Esophagus (tissue), 2 donors: ENCODE results near the gene RAB14. TPM values are rescaled to one million over a fixed set of nuclear protein-coding genes. Genes with fewer than 3 reads are reported as not detected.
"Not testable (repeated sequence)": the region's sequence is repeated elsewhere in the genome, so short reads cannot be mapped to it uniquely, and the experiment has no call there.

Experiments used
- H3K27ac ChIP-seq, 2 donors: one replicate each; pipeline ENCODE4 v1.5.1; 2013; ENCODE audit warnings: low read depth in 2 of 2, mild to moderate bottlenecking in 2 of 2, inconsistent platforms in 1 of 2, low read length in 1 of 2, moderate library complexity in 1 of 2
- H3K27me3 ChIP-seq, 2 donors: one replicate each; pipeline ENCODE4 v1.6.1; 2013; ENCODE audit warnings: low read length in 2 of 2, control low read depth in 1 of 2, mild to moderate bottlenecking in 1 of 2; ENCODE audit not compliant: insufficient read depth in 2 of 2, control insufficient read depth in 1 of 2
- H3K36me3 ChIP-seq, 2 donors: one replicate each; pipeline ENCODE4 v1.6.1; 2013; ENCODE audit warnings: low read length in 1 of 2; ENCODE audit not compliant: control insufficient read depth in 2 of 2, insufficient read depth in 2 of 2
- H3K4me1 ChIP-seq, 2 donors: one replicate each; pipeline ENCODE4 v1.6.1; 2013; ENCODE audit warnings: low read length in 1 of 2; ENCODE audit not compliant: control insufficient read depth in 2 of 2, insufficient read depth in 2 of 2
- H3K4me3 ChIP-seq, 2 donors: one replicate each; pipeline ENCODE4 v1.5.1; 2013; ENCODE audit warnings: low read length in 2 of 2, mild to moderate bottlenecking in 2 of 2, low read depth in 1 of 2, moderate library complexity in 1 of 2
- H3K9me3 ChIP-seq, 2 donors: one replicate each; pipeline ENCODE4 v1.6.1; 2013; ENCODE audit warnings: mild to moderate bottlenecking in 2 of 2, low read depth in 1 of 2, low read length in 1 of 2, moderate library complexity in 1 of 2; ENCODE audit not compliant: control insufficient read depth in 2 of 2, insufficient read depth in 1 of 2
- WGBS, 2 donors: extraction: QIAGEN DNeasy Blood & Tissue Kit; methylation state at CpG; one replicate each; pipeline ENCODE4 v1.1.7; 2013; 5-methylcytosine and 5-hydroxymethylcytosine counted together
- polyA plus RNA-seq, 2 donors: library from polyadenylated mRNA; stranded (reverse); fragments of 200-250 nt; gene quantifications; one replicate each; pipeline ENCODE4 v1.2.3, GENCODE V29; 2013
- donor health status: healthy with polysubstance abuse.
- donor health status: Bipolar disorder and iron deficiency.

The RAB14 gene
- polyA plus RNA-seq, 2 donors, result 20.1 to 33.4 TPM

GRCh38 chr9:121185178-121185745 is 16.4 kb downstream of the RAB14 start:
- no peaks in the 10 kb centered on the region for H3K4me1 ChIP-seq
- H3K4me3 ChIP-seq, result no peak overlapping the region
- H3K9me3 ChIP-seq, result no peaks in the 10 kb centered on the region
- H3K27me3 ChIP-seq, result no peaks in the 10 kb centered on the region
- no peak overlapping the region for H3K27ac ChIP-seq
- WGBS, 2 donors, result 75 to 89% methylated on average over 3 of the region's 3 CpGs
- H3K36me3 ChIP-seq, result peaks cover 3 to 7% of the 10 kb centered on the region in 2 donors

- Histone ChIP-seq H3K4me1 (no peaks in the 10 kb centered on the region), H3K27ac (no peak overlapping the region), H3K27me3 (no peaks in the 10 kb centered on the region), H3K4me3 (no peak overlapping the region), H3K36me3 (peaks cover 3 to 8% of the 10 kb centered on the region in 2 donors), H3K9me3 (no peaks in the 10 kb centered on the region)
Observed at GRCh38 chr9:121184463-121184862, 17.2 kb downstream of the RAB14 start.

- WGBS, 2 donors, result 81 to 84% methylated on average over 3 of the region's 3 CpGs
- no peaks in the 10 kb centered on the region for H3K27me3 ChIP-seq
- peaks cover 3 to 8% of the 10 kb centered on the region in 2 donors for H3K36me3 ChIP-seq
- H3K9me3 ChIP-seq, result no peaks in the 10 kb centered on the region
- no peaks in the 10 kb centered on the region for H3K4me1 ChIP-seq
- no peak overlapping the region for H3K27ac ChIP-seq
- H3K4me3 ChIP-seq, result no peak overlapping the region
Observed at GRCh38 chr9:121183666-121184423, 17.8 kb downstream of the RAB14 start.

GRCh38 chr9:121182989-121183388 is 18.7 kb downstream of the RAB14 start:
- H3K9me3 ChIP-seq, result no peaks in the 10 kb centered on the region
- no peak overlapping the region for H3K4me3 ChIP-seq
- H3K4me1 ChIP-seq, result no peaks in the 10 kb centered on the region
- H3K27me3 ChIP-seq, result no peaks in the 10 kb centered on the region
- H3K36me3 ChIP-seq, result peaks cover 5 to 8% of the 10 kb centered on the region in 2 donors
- no peak overlapping the region for H3K27ac ChIP-seq

- no peak overlapping the region for H3K27ac ChIP-seq
Observed at GRCh38 chr9:121182101-121182836, 19.4 kb downstream of the RAB14 start.

GRCh38 chr9:121179930-121180681 is 21.6 kb downstream of the RAB14 start:
- H3K36me3 ChIP-seq, result peaks cover 3 to 8% of the 10 kb centered on the region in 2 donors
- H3K4me1 ChIP-seq, result no peaks in the 10 kb centered on the region
- no peak overlapping the region for H3K4me3 ChIP-seq
- no peak overlapping the region for H3K27ac ChIP-seq
- H3K27me3 ChIP-seq, result no peaks in the 10 kb centered on the region
- WGBS, 2 donors, result 72 to 79% methylated on average over 3 of the region's 3 CpGs
- no peaks in the 10 kb centered on the region for H3K9me3 ChIP-seq

More at GRCh38 chr9:121182101-121182836, 19.4 kb downstream of the RAB14 start:
- Histone ChIP-seq H3K4me1 (no peaks in the 10 kb centered on the region), H3K27me3 (no peaks in the 10 kb centered on the region), H3K4me3 (no peak overlapping the region), H3K9me3 (no peaks in the 10 kb centered on the region), H3K36me3 (peaks cover 5 to 8% of the 10 kb centered on the region in 2 donors)
- 71% methylated on average over 3 of the region's 3 CpGs for WGBS, 2 donors

GRCh38 chr9:121179373-121179721 is 22.3 kb downstream of the RAB14 start:
- not testable (repeated sequence) for H3K27me3 ChIP-seq, H3K4me1 ChIP-seq, H3K4me3 ChIP-seq, H3K36me3 ChIP-seq, H3K27ac ChIP-seq, H3K9me3 ChIP-seq
- WGBS, 2 donors, result 81 to 95% methylated on average over 1 of the region's 1 CpG

- Histone ChIP-seq H3K27me3 (no peaks in the 10 kb centered on the region), H3K4me1 (no peaks in the 10 kb centered on the region), H3K4me3 (no peak overlapping the region), H3K36me3 (peaks cover 5 to 10% of the 10 kb centered on the region in 2 donors), H3K27ac (no peak overlapping the region), H3K9me3 (no peaks in the 10 kb centered on the region)
- WGBS, 2 donors, result 62 to 77% methylated on average over 6 of the region's 6 CpGs
Observed at GRCh38 chr9:121178676-121179372, 22.8 kb downstream of the RAB14 start.

GRCh38 chr9:121173501-121173900 is 28.2 kb downstream of the RAB14 start:
- H3K9me3 ChIP-seq, result no peaks in the 10 kb centered on the region
- WGBS, 2 donors, result 95 to 97% methylated on average over 7 of the region's 7 CpGs
- H3K36me3 ChIP-seq, result peaks cover 12 to 20% of the 10 kb centered on the region in 2 donors
- H3K4me1 ChIP-seq, result no peaks in the 10 kb centered on the region
- no peak overlapping the region for H3K27ac ChIP-seq
- no peak overlapping the region for H3K4me3 ChIP-seq
- no peaks in the 10 kb centered on the region for H3K27me3 ChIP-seq
